HG02981 (cell line): ENCODE results near the gene CCR4.
"Not testable (repeated sequence)": the region's sequence is repeated elsewhere in the genome, so short reads cannot be mapped to it uniquely, and the experiment has no call there.

Experiments used
- ATAC-seq: cut with Tn5 transposase; IDR thresholded peaks from one replicate; pipeline ENCODE4 v1.9.1; 2021; ENCODE audit warnings: mild to moderate bottlenecking, moderate library complexity; ENCODE audit not compliant: unreplicated experiment

The CCR4 gene

GRCh38 chr3:32950516-32950915, 928 bp upstream of the CCR4 start:
- ATAC-seq, result no peak

GRCh38 chr3:32952369-32953077, 1.1 kb downstream of the CCR4 start:
- no peak for ATAC-seq

- ATAC-seq, result no peak
Measured at GRCh38 chr3:32954506-32954905, 3.1 kb downstream of the CCR4 start.

GRCh38 chr3:32956750-32957570, 5.5 kb downstream of the CCR4 start:
- no peak for ATAC-seq

GRCh38 chr3:32958509-32958908, 7.1 kb downstream of the CCR4 start:
- ATAC-seq, result no peak

- no peak for ATAC-seq
Measured at GRCh38 chr3:32959371-32959770, 7.9 kb downstream of the CCR4 start.

- no peak for ATAC-seq
Measured at GRCh38 chr3:32960404-32961170, 9.1 kb downstream of the CCR4 start.

- ATAC-seq, result no peak
Measured at GRCh38 chr3:32961189-32961715, 9.8 kb downstream of the CCR4 start.

- no peak for ATAC-seq
Measured at GRCh38 chr3:32963871-32964270, 12.4 kb downstream of the CCR4 start.

GRCh38 chr3:32964781-32965180, 13.3 kb downstream of the CCR4 start:
- not testable (repeated sequence) for ATAC-seq

GRCh38 chr3:32965617-32966213, 14.3 kb downstream of the CCR4 start:
- ATAC-seq, result not testable (repeated sequence)

- ATAC-seq, result not testable (repeated sequence)
Measured at GRCh38 chr3:32966627-32967026, 15.2 kb downstream of the CCR4 start.

- ATAC-seq, result no peak
Measured at GRCh38 chr3:32968166-32968919, 16.9 kb downstream of the CCR4 start.

- ATAC-seq, result no peak
Measured at GRCh38 chr3:32968920-32969389, 17.5 kb downstream of the CCR4 start.

GRCh38 chr3:32969656-32970055, 18.2 kb downstream of the CCR4 start:
- ATAC-seq, result no peak

- not testable (repeated sequence) for ATAC-seq
Measured at GRCh38 chr3:32971291-32971690, 19.8 kb downstream of the CCR4 start.

GRCh38 chr3:32972482-32973146, 21.2 kb downstream of the CCR4 start:
- no peak for ATAC-seq

GRCh38 chr3:32973982-32974381, 22.5 kb downstream of the CCR4 start:
- ATAC-seq, result peak; percentile 86

- no peak for ATAC-seq
Measured at GRCh38 chr3:32975891-32976595, 24.6 kb downstream of the CCR4 start.
